Stimulated activated CD4-positive, alpha-beta T cell treated with anti-CD3 and anti-CD28 coated beads, Interleukin-4, amount 100 ng/mL, for 48 hours (primary cell): ENCODE measurements around the gene PRELID1.
A peak's percentile ranks its signal among the peaks of the same experiment; 100 is the strongest.
"Not testable (repeated sequence)": the region's sequence is repeated elsewhere in the genome, so short reads cannot be mapped to it uniquely, and the experiment has no call there.

ENCODE experiments used
- DNase-seq, 2 donors: peaks; one replicate each; pipeline ENCODE4 v3.0.0-alpha.2; 2020; ENCODE audit warnings: low read depth in 2 of 2

The PRELID1 gene

GRCh38 chr5:177303121-177303924, at the start of gene PRELID1, which contains the start of gene RAB24:
Gene PRELID1, plus strand, starts transcription at chr5:177303799. Its CDS starts 187 bp downstream, at chr5:177303986.
Gene RAB24, minus strand, starts transcription at chr5:177303719. Its CDS starts 431 bp downstream, at chr5:177303288.
- peak; percentile 88 to 90 for DNase-seq

GRCh38 chr5:177256296-177256695, 47.3 kb upstream of the PRELID1 start:
- no peak for DNase-seq

- DNase-seq = not testable (repeated sequence)
Measured at GRCh38 chr5:177258711-177259110, 44.9 kb upstream of the PRELID1 start.

GRCh38 chr5:177260961-177261360, 42.6 kb upstream of the PRELID1 start:
- DNase-seq = no peak

- no peak for DNase-seq
Measured at GRCh38 chr5:177261510-177261909, 42.1 kb upstream of the PRELID1 start.

- no peak for DNase-seq
Measured at GRCh38 chr5:177264178-177264577, 39.4 kb upstream of the PRELID1 start.

- DNase-seq = no peak
Measured at GRCh38 chr5:177265395-177265794, 38.2 kb upstream of the PRELID1 start.

- DNase-seq = no peak
Measured at GRCh38 chr5:177269232-177269895, 34.2 kb upstream of the PRELID1 start.

- DNase-seq = no peak
Measured at GRCh38 chr5:177269976-177270375, 33.6 kb upstream of the PRELID1 start.

- no peak for DNase-seq
Measured at GRCh38 chr5:177270653-177271052, 32.9 kb upstream of the PRELID1 start.

- no peak for DNase-seq
Measured at GRCh38 chr5:177271113-177271512, 32.5 kb upstream of the PRELID1 start.

- no peak for DNase-seq
Measured at GRCh38 chr5:177275883-177276282, 27.7 kb upstream of the PRELID1 start.

GRCh38 chr5:177276886-177277285, 26.7 kb upstream of the PRELID1 start:
- DNase-seq = no peak

- no peak for DNase-seq
Measured at GRCh38 chr5:177288191-177288590, 15.4 kb upstream of the PRELID1 start.

GRCh38 chr5:177290816-177291596, 12.6 kb upstream of the PRELID1 start:
- DNase-seq = no peak

GRCh38 chr5:177291735-177292134, 11.9 kb upstream of the PRELID1 start:
- DNase-seq = no peak

- DNase-seq = no peak
Measured at GRCh38 chr5:177293819-177294581, 9.6 kb upstream of the PRELID1 start.

GRCh38 chr5:177294632-177295031, 9.0 kb upstream of the PRELID1 start:
- DNase-seq = no peak

- DNase-seq = no peak
Measured at GRCh38 chr5:177295924-177296323, 7.7 kb upstream of the PRELID1 start.

GRCh38 chr5:177296581-177296980, 7.0 kb upstream of the PRELID1 start:
- no peak for DNase-seq

- DNase-seq = no peak
Measured at GRCh38 chr5:177297922-177298321, 5.7 kb upstream of the PRELID1 start.

GRCh38 chr5:177299697-177300096, 3.9 kb upstream of the PRELID1 start:
- no peak for DNase-seq
